ENCODE results near the gene INPP5D. TPM values are rescaled to one million over a fixed set of nuclear protein-coding genes. Genes with fewer than 3 reads are reported as not detected.

The INPP5D gene
- total RNA-seq, 1 experiment from 2014 or later = 12.7 TPM

- no peak for TF ChIP-seq CTCF (conservative IDR thresholded peaks at IDR 0.05)
- WGBS (ENCODE audit: extremely low coverage, insufficient read length, low lambda C conversion rate) = no CpG with 5 or more reads among the region's 1 CpG
- no peaks in the 10 kb centered on the region for H4K20me1 ChIP-seq (ENCODE audit: control insufficient read depth, insufficient read depth, insufficient read length)
- no peak overlapping the region for H4K8ac ChIP-seq (replicated peaks; ENCODE audit: insufficient read length, low read depth, low read length)
- H3K4ac ChIP-seq (ENCODE audit: low read depth, low read length) = no peak overlapping the region
- H3K4me1 ChIP-seq (ENCODE audit: insufficient read depth, low read length) = no peaks in the 10 kb centered on the region
- no peaks in the 10 kb centered on the region for H3K79me1 ChIP-seq (ENCODE audit: insufficient read depth, low read depth, low read length, poor library complexity, severe bottlenecking)
- no peak overlapping the region for H3K18ac ChIP-seq (ENCODE audit: insufficient read length, low read depth, low read length)
- H3T11ph ChIP-seq (ENCODE audit: low read length) = no peak overlapping the region
- no peak overlapping the region for H2BK15ac ChIP-seq (ENCODE audit: low read depth, low read length)
- Mint-ChIP-seq H3K27ac (no peak overlapping the region), H3K36me3 (ENCODE audit: insufficient read depth in 1 of 3, low read depth in 3 of 3) (no peaks in the 10 kb centered on the region), H3K27me3 (ENCODE audit: low read depth) (peaks cover 1% of the 10 kb centered on the region; the same call in 1 of the 2 replicates), H3K4me3 (no peak overlapping the region), H3K4me1 (no peaks in the 10 kb centered on the region), H3K9me3 (peaks cover 0 to 5% of the 10 kb centered on the region in 2 experiments; a peak in 2 of 5 replicates)
- no peak overlapping the region for H3K14ac ChIP-seq (ENCODE audit: insufficient read depth, low read length)
- H3K27me3 ChIP-seq (ENCODE audit: insufficient read depth, low read length) = no peaks in the 10 kb centered on the region
- no peak overlapping the region for H2BK120ac ChIP-seq (ENCODE audit: low read depth, low read length, poor library complexity, severe bottlenecking)
- H3K56ac ChIP-seq (ENCODE audit: insufficient read length, low read depth, low read length) = no peak overlapping the region
- H2AFZ ChIP-seq (ENCODE audit: low read length) = no peak overlapping the region
- DNase-seq = no peak
- no peaks in the 10 kb centered on the region for H3K79me2 ChIP-seq (ENCODE audit: insufficient read depth, low read length)
- H2BK12ac ChIP-seq (ENCODE audit: insufficient read length, low read depth, low read length) = no peak overlapping the region
- no peaks in the 10 kb centered on the region for H3K23me2 ChIP-seq (ENCODE audit: insufficient read length, low read depth, low read length, poor library complexity, severe bottlenecking)
- no peak overlapping the region for H3K27ac ChIP-seq (ENCODE audit: insufficient read length, low read depth, low read length)
- H3K4me2 ChIP-seq (ENCODE audit: insufficient read depth, insufficient read length, low read length) = no peak overlapping the region
- no peak overlapping the region for H2BK20ac ChIP-seq (ENCODE audit: low read depth, low read length, poor library complexity, severe bottlenecking)
- H2BK5ac ChIP-seq (ENCODE audit: insufficient read length, low read length) = no peak overlapping the region
- H4K91ac ChIP-seq (ENCODE audit: insufficient read length, low read depth, low read length) = no peak overlapping the region
- no peaks in the 10 kb centered on the region for H3K9me3 ChIP-seq (ENCODE audit: control insufficient read depth, low read depth, low read length)
- H4K5ac ChIP-seq (ENCODE audit: insufficient read length, low read depth, low read length) = no peak overlapping the region
- H3K23ac ChIP-seq (ENCODE audit: insufficient read length, low read depth, low read length) = no peak overlapping the region
- H2AK5ac ChIP-seq (ENCODE audit: insufficient read length, low read length) = no peak overlapping the region
- H3K9ac ChIP-seq (ENCODE audit: extremely low read depth, insufficient read length, low read length) = no peak overlapping the region
Measured at GRCh38 chr2:233013650-233014049, 46.5 kb upstream of the INPP5D start.
